Measurements from ENCODE around the gene CBARP.
A peak's percentile ranks its signal among the peaks of the same experiment; 100 is the strongest.

CBARP gene

DNA sequence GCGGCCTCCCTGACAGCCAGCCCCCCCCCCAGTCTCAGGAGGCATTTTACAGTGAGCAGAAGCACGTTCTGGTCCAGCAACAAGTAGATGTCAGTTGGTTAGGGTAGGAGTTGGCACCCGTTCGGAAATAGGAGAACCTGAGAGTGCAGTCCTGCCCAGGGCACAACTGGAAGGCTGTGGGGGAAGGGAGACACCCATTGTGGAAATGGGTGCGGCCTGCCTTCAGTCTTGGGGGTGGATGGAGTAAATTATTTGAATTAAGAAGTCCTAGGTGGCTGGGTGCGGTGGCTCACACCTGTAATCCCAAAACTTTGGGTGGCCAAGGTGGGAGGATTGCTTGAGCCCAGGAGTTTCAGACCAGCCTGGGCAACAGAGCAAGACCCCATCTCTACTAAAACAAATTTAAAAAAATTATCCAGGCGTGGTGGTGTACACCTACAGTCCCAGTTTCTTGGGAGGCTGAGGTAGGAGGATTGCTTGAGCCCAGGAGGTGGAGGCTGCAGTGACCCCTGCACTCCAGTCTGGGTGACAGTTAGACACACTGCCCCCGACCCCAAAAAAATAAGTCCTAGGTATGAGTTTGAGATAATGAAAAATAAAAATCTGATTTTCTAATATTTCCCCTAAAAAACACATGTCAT is 32.5 kb upstream of the CBARP start:
- TF ChIP-seq, protein P1, sequence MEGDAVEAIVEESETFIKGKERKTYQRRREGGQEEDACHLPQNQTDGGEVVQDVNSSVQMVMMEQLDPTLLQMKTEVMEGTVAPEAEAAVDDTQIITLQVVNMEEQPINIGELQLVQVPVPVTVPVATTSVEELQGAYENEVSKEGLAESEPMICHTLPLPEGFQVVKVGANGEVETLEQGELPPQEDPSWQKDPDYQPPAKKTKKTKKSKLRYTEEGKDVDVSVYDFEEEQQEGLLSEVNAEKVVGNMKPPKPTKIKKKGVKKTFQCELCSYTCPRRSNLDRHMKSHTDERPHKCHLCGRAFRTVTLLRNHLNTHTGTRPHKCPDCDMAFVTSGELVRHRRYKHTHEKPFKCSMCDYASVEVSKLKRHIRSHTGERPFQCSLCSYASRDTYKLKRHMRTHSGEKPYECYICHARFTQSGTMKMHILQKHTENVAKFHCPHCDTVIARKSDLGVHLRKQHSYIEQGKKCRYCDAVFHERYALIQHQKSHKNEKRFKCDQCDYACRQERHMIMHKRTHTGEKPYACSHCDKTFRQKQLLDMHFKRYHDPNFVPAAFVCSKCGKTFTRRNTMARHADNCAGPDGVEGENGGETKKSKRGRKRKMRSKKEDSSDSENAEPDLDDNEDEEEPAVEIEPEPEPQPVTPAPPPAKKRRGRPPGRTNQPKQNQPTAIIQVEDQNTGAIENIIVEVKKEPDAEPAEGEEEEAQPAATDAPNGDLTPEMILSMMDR (conservative IDR thresholded peaks at IDR 0.05; ENCODE audit: low read depth, low read length) = no peak
- H3K4me3 ChIP-seq (ENCODE audit: low read length) = peak overlapping the region; percentile 69
- DNase-seq (ENCODE audit: low read depth) = no peak

DNA sequence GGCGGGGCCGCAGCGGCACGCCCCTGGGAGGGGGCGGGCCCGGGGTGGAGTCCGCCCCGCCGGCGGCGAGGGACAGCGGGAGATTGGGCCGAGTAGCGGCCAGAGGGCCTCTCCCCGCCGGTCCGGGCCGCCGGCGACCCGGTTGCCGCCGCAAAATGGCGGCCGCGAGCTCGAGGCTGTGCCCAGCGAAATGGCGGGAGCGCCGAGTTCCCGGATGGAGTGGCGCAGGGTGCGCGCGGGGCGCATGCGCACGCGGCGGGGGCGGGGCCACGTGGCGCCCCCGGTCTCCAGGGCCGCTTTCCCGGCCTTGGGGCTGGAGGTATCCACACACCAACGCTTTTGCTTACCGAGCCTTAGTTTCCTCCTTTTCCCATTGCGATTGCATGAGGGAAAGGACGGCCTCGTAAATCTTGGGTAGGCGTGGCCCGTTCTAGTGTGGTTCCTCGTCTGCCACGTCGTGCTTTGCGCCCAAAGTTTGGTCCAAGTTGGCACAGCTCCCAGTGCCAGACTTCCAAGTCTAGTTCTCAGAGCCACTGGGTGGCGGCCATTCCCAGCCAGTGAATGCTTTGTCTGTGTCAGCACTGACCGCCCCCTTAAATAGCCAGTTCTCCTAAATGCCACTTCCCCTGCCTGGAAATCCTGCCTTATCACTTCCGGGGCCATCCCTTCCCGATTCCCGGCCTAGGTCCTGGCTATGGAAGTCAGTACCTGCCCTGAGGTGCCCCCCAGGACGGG is 31.8 kb upstream of the CBARP start:
- DNase-seq (ENCODE audit: low read depth) = no peak
- TF ChIP-seq, protein P1 (conservative IDR thresholded peaks at IDR 0.05; ENCODE audit: low read depth, low read length) = peak; percentile 16
- peak overlapping the region; percentile 69 for H3K4me3 ChIP-seq (ENCODE audit: low read length)

DNA sequence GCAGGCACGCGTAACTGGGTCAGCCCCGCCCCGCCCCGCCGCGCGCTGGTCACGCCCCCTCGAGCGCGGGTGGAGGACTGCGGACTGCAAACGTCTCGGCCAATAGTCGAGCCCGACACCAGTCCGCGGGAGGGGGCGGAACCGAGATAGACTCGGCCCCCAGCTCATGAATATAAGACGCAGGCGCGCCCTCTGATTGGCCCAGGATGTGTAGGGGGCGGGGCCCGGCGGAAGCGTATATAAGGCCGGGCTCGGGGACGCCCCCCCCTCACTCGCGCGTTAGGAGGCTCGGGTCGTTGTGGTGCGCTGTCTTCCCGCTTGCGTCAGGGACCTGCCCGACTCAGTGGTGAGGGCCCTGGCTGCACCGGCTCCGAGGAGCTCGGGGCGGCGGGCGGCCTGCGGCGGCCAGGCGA is 31.3 kb upstream of the CBARP start, which contains the start of gene CIRBP:
TSS of gene CIRBP (plus strand) at position 268 of the 413 bp plus-strand sequence. CDS start 1,602 bp downstream, outside the sequence.
- TF ChIP-seq, protein P1 (conservative IDR thresholded peaks at IDR 0.05; ENCODE audit: low read depth, low read length) = no peak
- peak within 1 kb of the TSS; percentile 69 for H3K4me3 ChIP-seq (ENCODE audit: low read length)
- peak; percentile 95 for DNase-seq (ENCODE audit: low read depth)

DNA sequence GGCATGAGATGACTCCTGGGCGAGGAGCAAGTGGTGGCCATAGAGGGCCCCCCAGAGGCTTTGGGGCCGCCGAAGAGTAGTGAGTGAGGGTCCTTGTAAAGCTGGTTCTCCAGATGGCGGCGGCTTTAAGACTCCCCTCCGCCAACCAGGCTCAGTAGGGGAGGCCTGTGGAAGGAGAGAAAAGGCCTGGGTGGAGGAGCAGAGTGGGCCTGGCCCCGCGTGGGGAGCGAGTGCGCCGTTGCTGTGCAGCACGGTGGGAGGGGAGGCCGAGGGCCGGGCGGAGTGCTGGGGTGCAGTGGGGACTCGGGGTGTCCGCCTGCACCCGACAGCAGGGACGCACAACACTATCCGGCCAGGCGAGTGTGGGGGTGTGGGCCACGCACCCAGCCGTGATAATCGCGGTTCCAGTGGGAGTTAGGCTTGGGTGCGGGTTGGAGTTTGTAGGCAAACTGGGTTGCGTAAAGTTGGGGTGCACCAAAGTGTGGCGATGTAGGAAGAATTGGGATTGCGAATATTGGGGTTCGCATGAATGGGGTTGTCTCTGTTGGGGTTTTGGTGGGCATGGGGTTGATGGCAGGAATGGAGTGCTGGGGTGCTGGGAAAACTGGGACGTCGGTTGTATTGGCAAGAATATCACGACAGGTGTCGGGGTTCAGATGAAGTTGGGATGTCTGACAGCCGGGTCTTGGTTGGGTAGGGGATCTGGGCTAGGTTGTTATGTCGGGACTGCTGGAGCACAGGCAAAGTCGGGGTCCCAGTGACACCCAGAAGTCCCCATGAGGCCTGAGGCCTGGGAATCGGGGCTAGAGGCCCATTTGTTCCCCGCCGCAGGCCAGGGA is 30.6 kb upstream of the CBARP start:
- TF ChIP-seq, protein P1 (conservative IDR thresholded peaks at IDR 0.05; ENCODE audit: low read depth, low read length) = no peak
- no peak for DNase-seq (ENCODE audit: low read depth)
- H3K4me3 ChIP-seq (ENCODE audit: low read length) = no peak overlapping the region

DNA sequence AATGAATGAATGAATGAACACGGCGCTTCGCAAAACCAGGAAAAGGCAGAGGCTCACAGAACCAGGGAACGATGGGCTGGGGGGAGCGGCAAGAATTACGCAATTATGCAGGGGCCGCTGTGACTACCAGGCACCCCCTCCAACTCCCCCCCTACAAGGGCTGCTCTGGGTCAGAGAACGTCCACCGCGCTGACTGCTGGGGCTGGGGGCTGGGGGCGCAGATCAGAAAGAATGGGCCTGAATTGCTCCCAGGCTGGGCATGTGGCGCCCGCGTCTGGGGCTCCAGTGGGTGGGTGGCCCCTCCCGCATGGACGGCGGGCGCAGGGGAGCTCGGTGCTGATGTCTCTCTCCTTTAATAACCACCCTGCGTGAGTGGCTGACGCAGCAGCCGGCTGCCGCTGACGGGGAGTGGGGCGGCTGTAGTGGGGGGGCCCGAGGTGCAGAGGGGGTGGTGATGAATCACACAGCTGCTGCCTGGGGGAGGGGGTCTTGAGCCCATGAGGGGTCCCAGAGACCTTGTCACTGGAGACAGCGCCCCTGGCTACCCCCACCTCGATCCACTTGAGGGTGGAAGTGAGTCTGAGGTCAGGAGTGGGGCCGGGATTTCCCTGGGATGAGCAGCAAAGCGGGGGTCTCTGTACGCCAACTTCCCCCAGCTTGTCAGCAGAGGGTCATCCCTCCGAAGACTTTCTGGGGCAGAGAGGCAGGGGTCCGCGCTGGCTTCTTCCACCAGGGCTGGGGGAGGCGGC is 29.8 kb upstream of the CBARP start:
- H3K4me3 ChIP-seq (ENCODE audit: low read length) = peak overlapping the region; percentile 44
- DNase-seq (ENCODE audit: low read depth) = no peak
- TF ChIP-seq, protein P1 (conservative IDR thresholded peaks at IDR 0.05; ENCODE audit: low read depth, low read length) = no peak

DNA sequence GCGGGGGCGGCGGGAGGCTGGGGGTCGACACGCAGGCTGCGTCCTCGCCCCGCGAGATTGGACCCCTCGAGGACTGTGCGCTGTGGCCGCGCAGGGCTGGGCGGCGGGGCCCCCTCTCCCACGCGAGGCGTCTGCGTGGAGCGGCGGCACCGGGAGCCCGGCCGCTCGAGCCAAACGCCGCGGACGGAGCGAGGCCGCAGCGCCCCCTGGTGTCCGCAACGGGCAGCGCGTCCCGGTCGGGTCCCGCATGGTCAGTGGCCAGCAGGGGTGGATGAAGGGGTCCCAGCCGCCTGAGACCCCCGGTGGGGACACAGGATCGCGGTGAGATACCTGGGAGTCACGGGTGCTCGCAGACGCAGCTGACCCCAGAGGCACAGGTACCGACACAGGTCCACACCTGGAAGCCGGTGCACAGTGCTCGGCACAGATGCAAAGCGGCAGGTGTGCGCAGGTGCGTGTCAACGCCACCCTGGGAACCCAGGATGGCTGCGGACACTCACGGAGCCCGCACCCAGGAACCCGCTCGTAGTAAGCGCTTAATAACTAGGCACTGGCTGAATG is 29.2 kb upstream of the CBARP start:
- TF ChIP-seq, protein P1 (conservative IDR thresholded peaks at IDR 0.05; ENCODE audit: low read depth, low read length) = peak; percentile 76
- DNase-seq (ENCODE audit: low read depth) = no peak
- H3K4me3 ChIP-seq (ENCODE audit: low read length) = peak overlapping the region; percentile 44

Data from retinal pigment epithelial cell (primary cell).